GM18870 (cell line): ENCODE data around the gene OGA.

Experiments used
- ATAC-seq: cut with Tn5 transposase; IDR thresholded peaks from one replicate; pipeline ENCODE4 v1.9.1; 2021; ENCODE audit warnings: moderate library complexity; ENCODE audit not compliant: unreplicated experiment

OGA gene

GRCh38 chr10:101818119-101818871 is at the start of gene OGA:
OGA (minus strand) TSS chr10:101818444; CDS start chr10:101818022, 422 bp downstream.
- peak; percentile 87 for ATAC-seq

GRCh38 chr10:101867931-101868330 is 49.7 kb upstream of the OGA start:
- no peak for ATAC-seq

GRCh38 chr10:101859530-101859929 is 41.3 kb upstream of the OGA start:
- ATAC-seq = no peak

- ATAC-seq = no peak
These were observed 40.7 kb upstream of the OGA start for GRCh38 chr10:101858723-101859500.

GRCh38 chr10:101857802-101858476 is 39.7 kb upstream of the OGA start:
- no peak for ATAC-seq

- ATAC-seq = no peak
These were observed 38.4 kb upstream of the OGA start for GRCh38 chr10:101856626-101857025.

GRCh38 chr10:101851411-101852116 is 33.3 kb upstream of the OGA start:
- ATAC-seq = no peak

- no peak for ATAC-seq
These were observed 32.5 kb upstream of the OGA start for GRCh38 chr10:101850749-101851148.

GRCh38 chr10:101848894-101849351 is 30.7 kb upstream of the OGA start:
- no peak for ATAC-seq

GRCh38 chr10:101848408-101848807 is 30.2 kb upstream of the OGA start:
- no peak for ATAC-seq

- no peak for ATAC-seq
These were observed 27.6 kb upstream of the OGA start for GRCh38 chr10:101845893-101846292.

GRCh38 chr10:101843032-101844021 is 25.1 kb upstream of the OGA start, which contains the start of gene KCNIP2:
KCNIP2 (minus strand) TSS chr10:101843800; CDS start chr10:101843568, 232 bp downstream.
- ATAC-seq = no peak

GRCh38 chr10:101841826-101842225 is 23.6 kb upstream of the OGA start:
- ATAC-seq = no peak

- peak; percentile 39 for ATAC-seq
These were observed 22.7 kb upstream of the OGA start for GRCh38 chr10:101840741-101841453.

- ATAC-seq = no peak
These were observed 21.9 kb upstream of the OGA start for GRCh38 chr10:101840102-101840684.

- no peak for ATAC-seq
These were observed 21.3 kb upstream of the OGA start for GRCh38 chr10:101839416-101840063.

- ATAC-seq = no peak
These were observed 20.8 kb upstream of the OGA start for GRCh38 chr10:101839002-101839401.

- ATAC-seq = no peak
These were observed 20.2 kb upstream of the OGA start for GRCh38 chr10:101838416-101838970.
